K562 (cell line): ENCODE results near the gene PTPRB. TPM values are rescaled to one million over a fixed set of nuclear protein-coding genes. Genes with fewer than 3 reads are reported as not detected.

ENCODE experiments used
- ARID1B ChIP-seq: fragments of 450-650 bp; IDR thresholded peaks from 2 replicates; pipeline ENCODE4 v1.6.1; 2016; ENCODE audit warnings: antibody characterized with exemption, mild to moderate bottlenecking, inconsistent platforms
- BACH1 ChIP-seq: fragments of 200-800 bp; sonication (Bioruptor generic); IDR thresholded peaks from 2 replicates; pipeline ENCODE4 v1.6.1; 2016; ENCODE audit warnings: missing genetic modification characterization, missing compliant biosample characterization
- CXXC5 ChIP-seq: fragments of 250-450 bp; sonication (Bioruptor Pico); IDR thresholded peaks from 2 replicates; pipeline ENCODE4 v1.8.0; 2022; ENCODE audit warnings: inconsistent platforms, mild to moderate bottlenecking, moderate library complexity
- DMBX1 ChIP-seq: fragments of 250-450 bp; sonication (Bioruptor Pico); IDR thresholded peaks from 2 replicates; pipeline ENCODE4 v1.8.0; 2022; ENCODE audit warnings: inconsistent platforms, mild to moderate bottlenecking, moderate library complexity, borderline replicate concordance
- DPF2 ChIP-seq: fragments of 450-650 bp; IDR thresholded peaks from 2 replicates; pipeline ENCODE4 v1.6.1; 2016
- EGR1 ChIP-seq: fragments of 450-650 bp; conservative IDR thresholded peaks from 2 replicates; pipeline ENCODE4 v1.6.1; 2017; ENCODE audit warnings: mild to moderate bottlenecking
- FIP1L1 ChIP-seq: fragments of 200-400 bp; formaldehyde crosslinking; IDR thresholded peaks from 2 replicates; pipeline ENCODE4 v1.6.1; 2018; ENCODE audit warnings: mild to moderate bottlenecking, low read depth, low read length; ENCODE audit not compliant: poor library complexity, severe bottlenecking
- GABPA ChIP-seq: fragments of 200-800 bp; sonication (Bioruptor generic); conservative IDR thresholded peaks from 2 replicates; pipeline ENCODE4 v1.6.1; 2016; ENCODE audit warnings: low read depth, missing genetic modification characterization, missing compliant biosample characterization
- HDAC1 ChIP-seq, 2 experiments: fragments of 450-650 bp; IDR thresholded peaks; 2 replicates each; pipeline ENCODE4 v1.6.1; 2016 to 2017; ENCODE audit warnings: inconsistent platforms in 1 of 2, mild to moderate bottlenecking in 1 of 2, moderate library complexity in 1 of 2
- PHB2 ChIP-seq: fragments of 450-650 bp; IDR thresholded peaks from 2 replicates; pipeline ENCODE4 v1.6.1; 2017; ENCODE audit warnings: low read depth
- POU5F1 ChIP-seq: fragments of 150-350 bp; IDR thresholded peaks from 2 replicates; pipeline ENCODE4 v1.6.1; 2014; ENCODE audit warnings: borderline replicate concordance, low read length, low read depth, mild to moderate bottlenecking; ENCODE audit not compliant: partially characterized antibody
- PTBP1 ChIP-seq: fragments of 200-400 bp; formaldehyde crosslinking; IDR thresholded peaks from 2 replicates; pipeline ENCODE4 v1.6.1; 2017; ENCODE audit warnings: low read depth, low read length
- TEAD4 ChIP-seq, 2 experiments: sonication (generic) in 1 of 2; formaldehyde crosslinking in 1 of 2; IDR thresholded peaks; 2 replicates each; pipeline versions ENCODE4 v1.6.1 to v1.8.0; 2012 to 2022; ENCODE audit warnings: borderline replicate concordance in 1 of 2, inconsistent platforms in 1 of 2, low read length in 1 of 2, mild to moderate bottlenecking in 1 of 2, missing genetic modification reagents in 1 of 2
- ZNF76 ChIP-seq: fragments of 250-450 bp; sonication (Bioruptor Pico); IDR thresholded peaks from 2 replicates; pipeline ENCODE4 v1.4.0; 2020; ENCODE audit warnings: mild to moderate bottlenecking, moderate library complexity, borderline replicate concordance
- polyA plus RNA-seq, 8 experiments: library from polyadenylated mRNA; depleted of rRNA in 4 of 8; stranded (reverse) in 5 of 8; unstranded in 3 of 8; fragments of >200 nt; fragmentation: Nextera tagmentation in 2 of 8; fragmentation: Illumina TruSeq in 1 of 8; extraction: Ambion mirVana in 2 of 8; extraction: Trizol in 1 of 8; gene quantifications; 2 replicates each; pipeline versions ENCODE4 v1.2.1 to v1.2.3, GENCODE V29; 2011 to 2014; ENCODE audit warnings: inconsistent platforms in 1 of 8, missing spikeins in 1 of 8
- total RNA-seq, 7 experiments: library from RNA; depleted of rRNA in 6 of 7; stranded (reverse); fragments of >200 nt in 6 of 7; fragmentation: Illumina TruSeq in 2 of 7; extraction: Trizol in 2 of 7; gene quantifications; 2 replicates each; pipeline versions ENCODE4 v1.2.1 to v1.2.3, GENCODE V29; 2011 to 2021; ENCODE audit warnings: low replicate concordance in 1 of 7
- TF ChIP-seq, protein P1 (sequence below): fragments of 450-650 bp; formaldehyde crosslinking; conservative IDR thresholded peaks from 2 replicates; pipeline ENCODE4 v1.4.0; 2022; ENCODE audit warnings: mild to moderate bottlenecking, missing genetic modification characterization
- TF ChIP-seq, protein P2 (sequence below): fragments of 450-650 bp; formaldehyde crosslinking; IDR thresholded peaks from 2 replicates; pipeline ENCODE4 v1.4.0; 2022; ENCODE audit warnings: missing genetic modification characterization
- TF ChIP-seq, protein P3 (sequence below), 3 experiments: fragments of 200-800 bp in 1 of 3; fragments of 250-450 bp in 1 of 3; fragments of 450-650 bp in 1 of 3; sonication (Bioruptor Pico) in 1 of 3; sonication (Bioruptor generic) in 1 of 3; formaldehyde crosslinking in 1 of 3; IDR thresholded peaks; 2 replicates each; pipeline versions ENCODE4 v1.6.1 to v1.8.0; 2016 to 2022; ENCODE audit warnings: mild to moderate bottlenecking in 2 of 3, missing genetic modification characterization in 2 of 3, missing compliant biosample characterization in 1 of 3, moderate library complexity in 1 of 3

The PTPRB gene
- total and polyA plus RNA-seq, 9 of the 15 experiments (the other 6 are each of a cell fraction or from before 2014, with no cell fraction given): 0.46 to 5.9 (median 3.1) TPM

DNA sequence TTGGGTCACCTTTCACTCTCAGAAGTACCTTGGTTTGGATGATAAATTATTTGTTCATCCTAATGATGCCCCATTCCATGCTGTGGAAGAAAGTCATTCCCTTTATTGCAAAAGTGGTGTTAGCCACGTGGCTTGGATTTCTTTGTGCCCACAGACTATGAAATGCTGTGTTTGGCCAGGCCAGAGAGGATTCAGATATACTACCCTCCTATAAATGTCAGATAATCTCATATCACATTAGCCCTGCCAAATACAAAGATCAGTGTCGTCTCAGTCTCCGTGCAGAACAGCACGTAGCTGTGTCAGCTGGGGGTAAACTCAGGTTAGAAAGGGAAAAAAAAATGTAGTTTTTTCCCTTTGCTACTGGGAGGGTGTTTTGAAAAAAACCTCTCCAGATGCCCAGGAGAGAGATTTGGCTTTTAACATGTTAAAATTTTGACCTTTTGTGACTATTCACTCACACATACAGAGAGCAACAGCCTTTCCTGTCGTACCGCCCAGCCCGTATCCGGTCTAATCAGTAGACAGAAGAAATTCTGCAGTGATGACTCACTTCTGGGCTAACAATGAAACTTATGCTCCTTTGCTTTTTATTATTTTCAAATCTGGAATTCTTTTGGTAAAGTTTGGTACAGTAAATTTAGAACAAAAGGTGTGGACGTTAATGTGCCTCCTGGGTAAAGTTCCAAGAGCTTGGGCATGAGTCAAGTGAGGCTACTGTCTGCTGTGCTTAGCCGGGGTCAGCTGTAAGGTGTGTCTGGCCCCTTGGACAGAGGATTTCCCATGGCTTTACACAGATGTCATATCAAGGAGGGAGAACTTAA, 8.5 kb upstream of the PTPRB start (continued):
- TF ChIP-seq POU5F1 (no peak), EGR1 (no peak), GABPA (tag) (peak; percentile 82), FIP1L1 (no peak), BACH1 (tag) (no peak; the same call in 1 of the 2 replicates), DMBX1 (CRISPR knock-in tag) (peak; percentile 64; the same call in 1 of the 2 replicates), PHB2 (no peak), TEAD4 (IDR thresholded peaks at IDR 0.05; ENCODE audit: low read length) (peak; percentile 92), TEAD4 (CRISPR knock-in tag; IDR thresholded peaks at IDR 0.05; ENCODE audit: borderline replicate concordance) (no peak), DPF2 (peak; percentile 97), CXXC5 (CRISPR knock-in tag) (0 out of 2 replicates have a peak, but pooled peaks have one; percentile 19), HDAC1 (IDR thresholded peaks at IDR 0.05) (0 out of 4 replicates have a peak, but pooled peaks of 1 of the 2 experiments have one; percentile 1), PTBP1 (no peak), ZNF76 (CRISPR knock-in tag) (0 out of 2 replicates have a peak, but pooled peaks have one; percentile 18), ARID1B (peak; percentile 91)
- TF ChIP-seq, protein P1, sequence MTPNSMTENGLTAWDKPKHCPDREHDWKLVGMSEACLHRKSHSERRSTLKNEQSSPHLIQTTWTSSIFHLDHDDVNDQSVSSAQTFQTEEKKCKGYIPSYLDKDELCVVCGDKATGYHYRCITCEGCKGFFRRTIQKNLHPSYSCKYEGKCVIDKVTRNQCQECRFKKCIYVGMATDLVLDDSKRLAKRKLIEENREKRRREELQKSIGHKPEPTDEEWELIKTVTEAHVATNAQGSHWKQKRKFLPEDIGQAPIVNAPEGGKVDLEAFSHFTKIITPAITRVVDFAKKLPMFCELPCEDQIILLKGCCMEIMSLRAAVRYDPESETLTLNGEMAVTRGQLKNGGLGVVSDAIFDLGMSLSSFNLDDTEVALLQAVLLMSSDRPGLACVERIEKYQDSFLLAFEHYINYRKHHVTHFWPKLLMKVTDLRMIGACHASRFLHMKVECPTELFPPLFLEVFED: 0 out of 2 replicates have a peak, but pooled peaks have one; percentile 28
- TF ChIP-seq, protein P2, sequence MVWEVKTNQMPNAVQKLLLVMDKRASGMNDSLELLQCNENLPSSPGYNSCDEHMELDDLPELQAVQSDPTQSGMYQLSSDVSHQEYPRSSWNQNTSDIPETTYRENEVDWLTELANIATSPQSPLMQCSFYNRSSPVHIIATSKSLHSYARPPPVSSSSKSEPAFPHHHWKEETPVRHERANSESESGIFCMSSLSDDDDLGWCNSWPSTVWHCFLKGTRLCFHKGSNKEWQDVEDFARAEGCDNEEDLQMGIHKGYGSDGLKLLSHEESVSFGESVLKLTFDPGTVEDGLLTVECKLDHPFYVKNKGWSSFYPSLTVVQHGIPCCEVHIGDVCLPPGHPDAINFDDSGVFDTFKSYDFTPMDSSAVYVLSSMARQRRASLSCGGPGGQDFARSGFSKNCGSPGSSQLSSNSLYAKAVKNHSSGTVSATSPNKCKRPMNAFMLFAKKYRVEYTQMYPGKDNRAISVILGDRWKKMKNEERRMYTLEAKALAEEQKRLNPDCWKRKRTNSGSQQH: peak; percentile 37; the same call in 1 of the 2 replicates
- TF ChIP-seq, protein P3, sequence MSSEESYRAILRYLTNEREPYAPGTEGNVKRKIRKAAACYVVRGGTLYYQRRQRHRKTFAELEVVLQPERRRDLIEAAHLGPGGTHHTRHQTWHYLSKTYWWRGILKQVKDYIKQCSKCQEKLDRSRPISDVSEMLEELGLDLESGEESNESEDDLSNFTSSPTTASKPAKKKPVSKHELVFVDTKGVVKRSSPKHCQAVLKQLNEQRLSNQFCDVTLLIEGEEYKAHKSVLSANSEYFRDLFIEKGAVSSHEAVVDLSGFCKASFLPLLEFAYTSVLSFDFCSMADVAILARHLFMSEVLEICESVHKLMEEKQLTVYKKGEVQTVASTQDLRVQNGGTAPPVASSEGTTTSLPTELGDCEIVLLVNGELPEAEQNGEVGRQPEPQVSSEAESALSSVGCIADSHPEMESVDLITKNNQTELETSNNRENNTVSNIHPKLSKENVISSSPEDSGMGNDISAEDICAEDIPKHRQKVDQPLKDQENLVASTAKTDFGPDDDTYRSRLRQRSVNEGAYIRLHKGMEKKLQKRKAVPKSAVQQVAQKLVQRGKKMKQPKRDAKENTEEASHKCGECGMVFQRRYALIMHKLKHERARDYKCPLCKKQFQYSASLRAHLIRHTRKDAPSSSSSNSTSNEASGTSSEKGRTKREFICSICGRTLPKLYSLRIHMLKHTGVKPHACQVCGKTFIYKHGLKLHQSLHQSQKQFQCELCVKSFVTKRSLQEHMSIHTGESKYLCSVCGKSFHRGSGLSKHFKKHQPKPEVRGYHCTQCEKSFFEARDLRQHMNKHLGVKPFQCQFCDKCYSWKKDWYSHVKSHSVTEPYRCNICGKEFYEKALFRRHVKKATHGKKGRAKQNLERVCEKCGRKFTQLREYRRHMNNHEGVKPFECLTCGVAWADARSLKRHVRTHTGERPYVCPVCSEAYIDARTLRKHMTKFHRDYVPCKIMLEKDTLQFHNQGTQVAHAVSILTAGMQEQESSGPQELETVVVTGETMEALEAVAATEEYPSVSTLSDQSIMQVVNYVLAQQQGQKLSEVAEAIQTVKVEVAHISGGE (CRISPR knock-in tag; IDR thresholded peaks at IDR 0.05): peak in 1 of 3 experiments; percentile 90; a peak in 2 of 6 replicates
